HepG2 (cell line): ENCODE data around the gene CDC6. TPM values are rescaled to one million over a fixed set of nuclear protein-coding genes. Genes with fewer than 3 reads are reported as not detected.

ENCODE experiments used
- AGO2 ChIP-seq: fragments of 200-400 bp; formaldehyde crosslinking; optimal IDR thresholded peaks from 2 replicates; pipeline ENCODE3; 2017; ENCODE audit warnings: mild to moderate bottlenecking, low read depth, low read length, moderate library complexity
- CTCF ChIP-seq: sonication (generic); formaldehyde crosslinking; IDR thresholded peaks from 2 replicates; pipeline ENCODE4 v1.5.0; 2020; ENCODE audit warnings: mild to moderate bottlenecking, missing genetic modification reagents, moderate library complexity
- HMG20A ChIP-seq: IDR thresholded peaks from 2 replicates; pipeline ENCODE4 v1.6.1; 2016; ENCODE audit warnings: borderline replicate concordance
- IKZF1 ChIP-seq: fragments of 450-650 bp; IDR thresholded peaks from 2 replicates; pipeline ENCODE4 v1.7.1; 2016
- KLF13 ChIP-seq: sonication (generic); formaldehyde crosslinking; IDR thresholded peaks from 2 replicates; pipeline ENCODE4 v1.4.0; 2020; ENCODE audit warnings: mild to moderate bottlenecking, missing genetic modification reagents
- MED13 ChIP-seq: sonication (generic); formaldehyde crosslinking; IDR thresholded peaks from 2 replicates; pipeline ENCODE4 v1.5.0; 2020; ENCODE audit warnings: missing genetic modification reagents
- PHF5A ChIP-seq: IDR thresholded peaks from one replicate; pipeline ENCODE4 v1.6.1; 2018; ENCODE audit warnings: low read depth, missing genetic modification reagents; ENCODE audit not compliant: unreplicated experiment
- REST ChIP-seq, 2 experiments: IDR thresholded peaks; 2 replicates each; pipeline ENCODE4 v1.6.1; 2011 to 2012; ENCODE audit warnings: low read length in 2 of 2, borderline replicate concordance in 1 of 2, low read depth in 1 of 2, mild to moderate bottlenecking in 1 of 2, moderate library complexity in 1 of 2
- ZMYM2 ChIP-seq: sonication (generic); formaldehyde crosslinking; IDR thresholded peaks from 2 replicates; pipeline ENCODE4 v1.8.0; 2022; ENCODE audit warnings: mild to moderate bottlenecking, missing genetic modification reagents
- ZNF282 ChIP-seq: fragments of 450-650 bp; IDR thresholded peaks from 2 replicates; pipeline ENCODE4 v1.6.1; 2018; ENCODE audit not compliant: partially characterized antibody
- ZNF296 ChIP-seq: sonication (generic); formaldehyde crosslinking; conservative IDR thresholded peaks from 2 replicates; pipeline ENCODE4 v1.5.0; 2020; ENCODE audit warnings: mild to moderate bottlenecking, missing genetic modification reagents
- ZNF629 ChIP-seq: sonication (generic); formaldehyde crosslinking; conservative IDR thresholded peaks from 2 replicates; pipeline ENCODE4 v1.5.0; 2020; ENCODE audit warnings: missing genetic modification reagents
- polyA plus RNA-seq, 8 experiments: library from polyadenylated mRNA; depleted of rRNA in 3 of 8; stranded (reverse) in 7 of 8; unstranded in 1 of 8; fragments of >200 nt; fragmentation: Illumina TruSeq in 4 of 8; extraction: Trizol in 4 of 8; gene quantifications; 2 replicates each; pipeline versions ENCODE4 v1.2.1 to v1.2.3, GENCODE V29; 2011 to 2016; ENCODE audit warnings: low read depth in 4 of 8, missing spikeins in 1 of 8, mixed read lengths in 1 of 8; ENCODE audit not compliant: insufficient read depth in 1 of 8
- total RNA-seq, 5 experiments: library from RNA; depleted of rRNA; stranded (reverse); fragments of >200 nt; fragmentation: Illumina TruSeq; extraction: Trizol; gene quantifications; 2 replicates each; pipeline ENCODE4 v1.2.3, GENCODE V29; 2016; ENCODE audit warnings: low read depth in 1 of 5
- TF ChIP-seq, protein P1 (sequence below): sonication (generic); formaldehyde crosslinking; IDR thresholded peaks from 2 replicates; pipeline ENCODE4 v1.9.0; 2021; ENCODE audit warnings: missing genetic modification reagents, borderline replicate concordance
- TF ChIP-seq, protein P2 (sequence below): IDR thresholded peaks from 2 replicates; pipeline ENCODE4 v1.6.1; 2016
- TF ChIP-seq, protein P3 (sequence below): sonication (generic); formaldehyde crosslinking; IDR thresholded peaks from 2 replicates; pipeline ENCODE4 v1.4.0; 2020; ENCODE audit warnings: missing genetic modification reagents, mild to moderate bottlenecking, borderline replicate concordance

CDC6 gene
- total and polyA plus RNA-seq, 2 of the 13 experiments (the other 11 are each of a cell fraction or from before 2014, with no cell fraction given): 17.4 to 114 TPM

GRCh38 chr17:40316571-40317344, 29.1 kb downstream of the CDC6 start (continued):
- TF ChIP-seq MED13 (CRISPR knock-in tag) (0 out of 2 replicates have a peak, but pooled peaks have one; percentile 70), IKZF1 (no peak), REST (IDR thresholded peaks at IDR 0.05; ENCODE audit: borderline replicate concordance in 1 of 2, low read depth in 1 of 2, low read length in 2 of 2) (no peak), AGO2 (no peak), CTCF (CRISPR knock-in tag) (peak; percentile 29; the same call in 1 of the 2 replicates), ZNF282 (no peak), ZNF629 (CRISPR knock-in tag) (no peak; the same call in 1 of the 2 replicates), PHF5A (CRISPR knock-in tag) (no peak), ZMYM2 (CRISPR knock-in tag) (no peak), ZNF296 (CRISPR knock-in tag) (no peak), KLF13 (CRISPR knock-in tag) (0 out of 2 replicates have a peak, but pooled peaks have one; percentile 20), HMG20A (CRISPR knock-in tag) (no peak)
- TF ChIP-seq, protein P1, sequence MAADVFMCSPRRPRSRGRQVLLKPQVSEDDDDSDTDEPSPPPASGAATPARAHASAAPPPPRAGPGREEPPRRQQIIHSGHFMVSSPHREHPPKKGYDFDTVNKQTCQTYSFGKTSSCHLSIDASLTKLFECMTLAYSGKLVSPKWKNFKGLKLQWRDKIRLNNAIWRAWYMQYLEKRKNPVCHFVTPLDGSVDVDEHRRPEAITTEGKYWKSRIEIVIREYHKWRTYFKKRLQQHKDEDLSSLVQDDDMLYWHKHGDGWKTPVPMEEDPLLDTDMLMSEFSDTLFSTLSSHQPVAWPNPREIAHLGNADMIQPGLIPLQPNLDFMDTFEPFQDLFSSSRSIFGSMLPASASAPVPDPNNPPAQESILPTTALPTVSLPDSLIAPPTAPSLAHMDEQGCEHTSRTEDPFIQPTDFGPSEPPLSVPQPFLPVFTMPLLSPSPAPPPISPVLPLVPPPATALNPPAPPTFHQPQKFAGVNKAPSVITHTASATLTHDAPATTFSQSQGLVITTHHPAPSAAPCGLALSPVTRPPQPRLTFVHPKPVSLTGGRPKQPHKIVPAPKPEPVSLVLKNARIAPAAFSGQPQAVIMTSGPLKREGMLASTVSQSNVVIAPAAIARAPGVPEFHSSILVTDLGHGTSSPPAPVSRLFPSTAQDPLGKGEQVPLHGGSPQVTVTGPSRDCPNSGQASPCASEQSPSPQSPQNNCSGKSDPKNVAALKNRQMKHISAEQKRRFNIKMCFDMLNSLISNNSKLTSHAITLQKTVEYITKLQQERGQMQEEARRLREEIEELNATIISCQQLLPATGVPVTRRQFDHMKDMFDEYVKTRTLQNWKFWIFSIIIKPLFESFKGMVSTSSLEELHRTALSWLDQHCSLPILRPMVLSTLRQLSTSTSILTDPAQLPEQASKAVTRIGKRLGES (CRISPR knock-in tag): no peak
- TF ChIP-seq, protein P2, sequence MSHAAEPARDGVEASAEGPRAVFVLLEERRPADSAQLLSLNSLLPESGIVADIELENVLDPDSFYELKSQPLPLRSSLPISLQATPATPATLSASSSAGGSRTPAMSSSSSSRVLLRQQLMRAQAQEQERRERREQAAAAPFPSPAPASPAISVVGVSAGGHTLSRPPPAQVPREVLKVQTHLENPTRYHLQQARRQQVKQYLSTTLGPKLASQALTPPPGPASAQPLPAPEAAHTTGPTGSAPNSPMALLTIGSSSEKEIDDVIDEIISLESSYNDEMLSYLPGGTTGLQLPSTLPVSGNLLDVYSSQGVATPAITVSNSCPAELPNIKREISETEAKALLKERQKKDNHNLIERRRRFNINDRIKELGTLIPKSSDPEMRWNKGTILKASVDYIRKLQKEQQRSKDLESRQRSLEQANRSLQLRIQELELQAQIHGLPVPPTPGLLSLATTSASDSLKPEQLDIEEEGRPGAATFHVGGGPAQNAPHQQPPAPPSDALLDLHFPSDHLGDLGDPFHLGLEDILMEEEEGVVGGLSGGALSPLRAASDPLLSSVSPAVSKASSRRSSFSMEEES (CRISPR knock-in tag): no peak; the same call in 1 of the 2 replicates
- TF ChIP-seq, protein P3, sequence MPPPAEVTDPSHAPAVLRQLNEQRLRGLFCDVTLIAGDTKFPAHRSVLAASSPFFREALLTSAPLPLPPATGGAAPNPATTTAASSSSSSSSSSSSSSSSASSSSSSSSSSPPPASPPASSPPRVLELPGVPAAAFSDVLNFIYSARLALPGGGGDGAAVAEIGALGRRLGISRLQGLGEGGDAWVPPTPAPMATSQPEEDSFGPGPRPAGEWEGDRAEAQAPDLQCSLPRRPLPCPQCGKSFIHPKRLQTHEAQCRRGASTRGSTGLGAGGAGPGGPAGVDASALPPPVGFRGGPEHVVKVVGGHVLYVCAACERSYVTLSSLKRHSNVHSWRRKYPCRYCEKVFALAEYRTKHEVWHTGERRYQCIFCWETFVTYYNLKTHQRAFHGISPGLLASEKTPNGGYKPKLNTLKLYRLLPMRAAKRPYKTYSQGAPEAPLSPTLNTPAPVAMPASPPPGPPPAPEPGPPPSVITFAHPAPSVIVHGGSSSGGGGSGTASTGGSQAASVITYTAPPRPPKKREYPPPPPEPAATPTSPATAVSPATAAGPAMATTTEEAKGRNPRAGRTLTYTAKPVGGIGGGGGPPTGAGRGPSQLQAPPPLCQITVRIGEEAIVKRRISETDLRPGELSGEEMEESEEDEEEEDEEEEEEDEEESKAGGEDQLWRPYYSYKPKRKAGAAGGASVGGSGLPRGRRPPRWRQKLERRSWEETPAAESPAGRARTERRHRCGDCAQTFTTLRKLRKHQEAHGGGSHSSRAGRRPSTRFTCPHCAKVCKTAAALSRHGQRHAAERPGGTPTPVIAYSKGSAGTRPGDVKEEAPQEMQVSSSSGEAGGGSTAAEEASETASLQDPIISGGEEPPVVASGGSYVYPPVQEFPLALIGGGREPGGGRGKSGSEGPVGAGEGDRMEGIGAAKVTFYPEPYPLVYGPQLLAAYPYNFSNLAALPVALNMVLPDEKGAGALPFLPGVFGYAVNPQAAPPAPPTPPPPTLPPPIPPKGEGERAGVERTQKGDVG (CRISPR knock-in tag): 0 out of 2 replicates have a peak, but pooled peaks have one; percentile 21
